DOHH2 (cell line): ENCODE results near the gene CTNNBL1.

Source experiments
- EZH2phosphoT487 ChIP-seq: fragments of 200-600 bp; sonication (generic); IDR thresholded peaks from 2 replicates; pipeline ENCODE4 v1.6.1; 2017; ENCODE audit warnings: borderline replicate concordance, mild to moderate bottlenecking, antibody characterized with exemption, low read length, moderate library complexity, mixed read lengths
- TF ChIP-seq, protein P1 (sequence below): fragments of 200-600 bp; sonication (generic); IDR thresholded peaks from one replicate; pipeline ENCODE4 v1.5.1; 2014; ENCODE audit warnings: antibody characterized with exemption, mild to moderate bottlenecking, low read depth, low read length; ENCODE audit not compliant: poor library complexity, severe bottlenecking

- TF ChIP-seq, protein P1, sequence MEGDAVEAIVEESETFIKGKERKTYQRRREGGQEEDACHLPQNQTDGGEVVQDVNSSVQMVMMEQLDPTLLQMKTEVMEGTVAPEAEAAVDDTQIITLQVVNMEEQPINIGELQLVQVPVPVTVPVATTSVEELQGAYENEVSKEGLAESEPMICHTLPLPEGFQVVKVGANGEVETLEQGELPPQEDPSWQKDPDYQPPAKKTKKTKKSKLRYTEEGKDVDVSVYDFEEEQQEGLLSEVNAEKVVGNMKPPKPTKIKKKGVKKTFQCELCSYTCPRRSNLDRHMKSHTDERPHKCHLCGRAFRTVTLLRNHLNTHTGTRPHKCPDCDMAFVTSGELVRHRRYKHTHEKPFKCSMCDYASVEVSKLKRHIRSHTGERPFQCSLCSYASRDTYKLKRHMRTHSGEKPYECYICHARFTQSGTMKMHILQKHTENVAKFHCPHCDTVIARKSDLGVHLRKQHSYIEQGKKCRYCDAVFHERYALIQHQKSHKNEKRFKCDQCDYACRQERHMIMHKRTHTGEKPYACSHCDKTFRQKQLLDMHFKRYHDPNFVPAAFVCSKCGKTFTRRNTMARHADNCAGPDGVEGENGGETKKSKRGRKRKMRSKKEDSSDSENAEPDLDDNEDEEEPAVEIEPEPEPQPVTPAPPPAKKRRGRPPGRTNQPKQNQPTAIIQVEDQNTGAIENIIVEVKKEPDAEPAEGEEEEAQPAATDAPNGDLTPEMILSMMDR = no peak
- TF ChIP-seq EZH2phosphoT487 = no peak
These were observed 176.5 kb downstream of the CTNNBL1 start for GRCh38 chr20:37870294-37870693.
